ENCODE results near the gene SNED1. TPM values are rescaled to one million over a fixed set of nuclear protein-coding genes. Genes with fewer than 3 reads are reported as not detected.

The SNED1 gene
- total RNA-seq, 1 donor from 2014 or later: 22.3 TPM

DNA sequence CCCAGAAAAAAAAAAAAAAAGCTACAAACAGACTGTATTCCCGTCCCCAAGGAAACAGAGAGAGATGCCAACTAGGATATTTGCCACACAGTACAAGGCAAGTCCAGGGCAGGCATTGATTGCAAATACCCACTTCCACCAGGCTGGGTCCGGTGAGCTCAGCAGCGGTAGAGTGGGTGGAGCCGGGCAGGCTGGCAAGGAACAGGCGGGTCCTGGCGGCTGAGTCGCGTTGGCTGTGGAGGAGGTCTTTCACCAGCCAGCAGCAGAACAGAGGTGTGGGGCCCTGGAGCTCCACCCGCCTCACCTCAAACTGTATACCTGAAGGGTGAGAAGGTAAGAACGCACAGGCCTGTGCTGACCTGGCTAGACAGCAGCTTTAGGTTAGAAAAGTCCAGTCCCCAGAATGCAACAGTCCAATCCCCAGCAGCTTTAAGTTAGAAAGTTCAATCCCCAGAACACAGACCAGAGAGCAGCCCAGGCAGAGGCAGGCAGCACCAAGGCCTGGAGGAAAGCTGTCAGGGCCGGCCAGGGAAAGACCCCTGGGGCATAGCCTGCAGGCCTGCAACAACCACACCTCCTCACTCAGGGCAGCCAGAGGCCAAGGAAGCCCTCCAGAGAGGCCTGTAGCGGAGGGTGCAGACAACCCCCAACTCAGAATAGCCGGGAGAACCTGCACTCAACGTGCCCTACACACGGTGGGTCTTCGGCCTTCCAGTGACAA lies 125.6 kb downstream of the SNED1 start:
- intact Hi-C loops (cut with micrococcal nuclease): no loop called here

DNA sequence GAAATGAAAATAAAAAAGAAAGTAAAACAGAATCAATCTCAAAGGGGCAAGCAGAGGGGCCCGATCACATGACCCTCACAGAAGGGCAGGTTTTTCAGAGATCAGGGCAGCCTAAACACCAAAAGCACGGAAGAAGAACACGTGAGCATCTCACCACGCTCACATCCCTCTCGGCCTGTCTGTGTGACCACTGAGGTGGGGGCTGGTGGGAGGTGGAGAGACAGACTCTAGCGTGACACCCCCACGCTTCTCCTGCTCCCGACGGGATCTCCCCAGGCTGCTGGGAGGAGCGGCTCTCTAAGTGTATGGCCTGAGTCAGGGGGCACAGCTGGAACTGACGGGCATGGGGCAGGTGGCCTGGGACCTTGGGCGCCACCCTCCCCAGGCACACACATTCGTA lies 127.2 kb downstream of the SNED1 start:
- intact Hi-C loops (cut with micrococcal nuclease): no loop called here

DNA sequence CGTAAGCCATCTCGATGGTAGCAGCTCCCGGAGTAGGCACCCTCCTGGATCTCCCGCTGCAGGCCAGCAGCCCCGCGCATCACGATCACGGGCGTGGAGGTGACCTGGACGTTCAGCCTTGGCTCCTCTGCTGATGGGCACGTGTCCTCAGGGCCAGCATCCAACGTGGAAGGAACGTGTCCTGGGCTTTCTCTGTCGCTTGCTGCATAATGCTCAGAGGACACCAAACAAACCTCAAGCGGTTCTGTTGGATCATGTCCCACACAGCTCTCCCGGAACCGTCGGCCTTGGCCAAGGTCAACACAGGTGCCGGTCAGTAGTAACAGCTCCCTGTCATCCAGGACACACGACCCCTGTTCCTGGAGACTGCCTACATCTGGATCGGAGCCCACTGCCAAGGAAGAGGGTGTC lies 127.8 kb downstream of the SNED1 start:
- intact Hi-C loops (cut with micrococcal nuclease): no loop called here

DNA sequence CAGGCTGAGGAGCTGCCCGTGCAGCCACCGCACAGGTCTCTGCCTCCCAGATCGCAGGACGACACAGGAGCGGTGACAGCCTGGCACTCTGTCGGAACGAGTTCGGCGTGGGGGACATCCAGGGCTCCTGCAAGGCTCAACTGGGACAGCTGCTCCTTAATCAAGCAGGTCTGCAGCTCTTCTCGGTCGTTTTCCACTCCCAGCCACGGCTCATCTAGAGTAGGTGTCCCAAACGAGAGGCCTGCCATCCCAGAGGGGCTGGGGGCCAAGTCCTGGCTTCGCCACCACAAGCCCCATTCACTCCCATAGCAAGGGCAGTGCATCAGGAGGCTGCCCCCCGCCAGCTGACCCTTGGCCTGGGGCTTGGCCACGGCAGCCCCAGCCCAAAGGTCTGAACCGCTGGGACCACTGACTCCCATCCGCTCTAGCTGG lies 128.4 kb downstream of the SNED1 start:
- intact Hi-C loops (cut with micrococcal nuclease): loop anchor here (1.0 kb wide), 4 partner anchors 17 to 48 kb away; partner anchors contain the start of genes MTERF4 and PPP1R7

DNA sequence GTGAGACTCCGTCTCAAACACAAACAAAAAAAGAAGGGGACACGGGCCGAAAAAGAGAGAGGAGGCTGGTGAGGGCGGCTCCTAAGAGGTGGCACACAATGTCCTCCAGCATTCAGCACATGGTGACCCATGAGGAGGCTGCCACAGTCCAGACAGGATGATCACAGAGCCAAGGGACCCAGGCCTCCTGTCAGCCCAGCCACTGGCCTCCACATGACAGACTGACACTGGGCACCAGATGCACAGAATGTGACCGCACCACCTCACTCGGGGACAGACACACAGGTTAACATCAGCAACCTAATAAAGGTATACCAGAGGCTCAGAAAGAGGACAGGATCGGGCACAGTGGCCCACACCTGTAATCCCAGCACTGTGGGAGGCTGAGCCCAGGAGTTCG lies 129.8 kb downstream of the SNED1 start:
- intact Hi-C loops (cut with micrococcal nuclease): no loop called here

DNA sequence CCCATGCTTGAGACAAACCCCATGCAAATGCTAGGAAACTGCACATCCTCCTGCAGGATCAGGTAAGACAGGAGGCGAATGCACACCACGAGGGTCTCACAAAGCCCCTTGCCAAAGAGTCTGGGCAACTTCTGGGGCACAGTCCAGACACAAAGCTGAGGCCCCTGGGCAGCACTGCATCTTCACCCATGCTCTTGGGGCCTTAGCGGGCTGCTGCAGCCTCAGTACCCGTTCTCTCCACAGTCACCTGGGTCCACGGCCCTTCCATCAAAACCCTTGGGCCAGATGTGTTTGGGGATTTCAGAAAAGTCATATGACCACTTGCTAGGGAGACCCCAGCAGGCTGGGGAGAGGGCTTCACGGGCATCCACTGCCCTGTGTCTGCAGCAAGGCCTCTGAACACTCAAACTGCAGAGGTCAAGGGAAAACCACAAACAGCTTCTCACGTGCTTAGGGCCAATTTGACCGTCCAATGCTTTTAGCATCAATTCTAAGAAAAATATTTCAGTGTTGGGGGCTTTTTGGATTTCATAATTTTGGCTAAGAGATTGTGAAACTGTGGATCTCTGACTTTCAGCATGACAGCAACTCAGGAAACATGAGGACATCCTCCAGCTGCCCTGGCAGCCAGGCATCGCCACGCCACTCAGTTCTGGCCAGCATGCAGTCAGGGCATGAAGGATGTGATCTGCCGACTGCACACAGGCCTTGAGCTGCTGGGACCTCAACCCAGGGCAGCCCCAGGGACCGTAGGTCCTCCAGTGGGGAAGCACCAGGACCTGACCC lies 130.9 kb downstream of the SNED1 start:
- intact Hi-C loops (cut with micrococcal nuclease): no loop called here

DNA sequence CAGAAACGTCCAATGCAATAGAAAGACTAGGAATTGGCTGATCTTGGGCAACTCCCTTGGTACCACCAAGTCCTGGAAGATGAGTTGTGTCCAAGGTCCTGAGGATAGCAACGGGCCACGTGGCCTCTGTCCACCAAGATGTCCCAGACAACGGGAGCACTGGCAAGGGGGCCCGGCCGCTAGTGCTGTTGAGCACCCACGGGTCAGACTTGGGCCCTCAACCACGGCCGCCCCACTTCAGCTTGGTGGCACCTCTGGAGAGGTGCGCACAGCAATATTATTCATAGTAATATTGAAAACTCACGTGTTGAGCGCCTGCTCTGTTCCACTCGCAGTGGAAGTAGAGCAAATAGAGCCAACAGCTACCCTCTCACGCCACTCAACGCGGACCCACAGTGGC lies 131.9 kb downstream of the SNED1 start:
- intact Hi-C loops (cut with micrococcal nuclease): no loop called here

DNA sequence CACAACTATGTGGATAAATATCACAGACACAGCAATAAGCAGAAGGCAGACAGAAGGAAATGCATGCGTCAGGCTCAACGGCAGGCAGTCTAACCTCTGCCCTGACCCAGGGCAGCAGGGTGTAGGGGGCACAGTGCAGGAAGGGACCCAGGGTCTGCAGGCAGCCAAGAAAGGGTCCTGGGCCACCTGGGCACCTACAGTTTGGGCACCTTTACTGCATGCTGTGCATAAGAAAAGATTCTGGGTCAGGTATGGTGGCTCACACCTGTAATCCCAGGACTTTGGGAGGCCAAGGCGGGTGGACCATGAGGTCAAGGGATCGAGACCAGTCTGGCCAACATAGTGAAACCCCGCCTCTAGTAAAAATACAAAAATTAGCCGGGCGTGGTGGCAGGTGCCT lies 133.1 kb downstream of the SNED1 start:
- intact Hi-C loops (cut with micrococcal nuclease): no loop called here

DNA sequence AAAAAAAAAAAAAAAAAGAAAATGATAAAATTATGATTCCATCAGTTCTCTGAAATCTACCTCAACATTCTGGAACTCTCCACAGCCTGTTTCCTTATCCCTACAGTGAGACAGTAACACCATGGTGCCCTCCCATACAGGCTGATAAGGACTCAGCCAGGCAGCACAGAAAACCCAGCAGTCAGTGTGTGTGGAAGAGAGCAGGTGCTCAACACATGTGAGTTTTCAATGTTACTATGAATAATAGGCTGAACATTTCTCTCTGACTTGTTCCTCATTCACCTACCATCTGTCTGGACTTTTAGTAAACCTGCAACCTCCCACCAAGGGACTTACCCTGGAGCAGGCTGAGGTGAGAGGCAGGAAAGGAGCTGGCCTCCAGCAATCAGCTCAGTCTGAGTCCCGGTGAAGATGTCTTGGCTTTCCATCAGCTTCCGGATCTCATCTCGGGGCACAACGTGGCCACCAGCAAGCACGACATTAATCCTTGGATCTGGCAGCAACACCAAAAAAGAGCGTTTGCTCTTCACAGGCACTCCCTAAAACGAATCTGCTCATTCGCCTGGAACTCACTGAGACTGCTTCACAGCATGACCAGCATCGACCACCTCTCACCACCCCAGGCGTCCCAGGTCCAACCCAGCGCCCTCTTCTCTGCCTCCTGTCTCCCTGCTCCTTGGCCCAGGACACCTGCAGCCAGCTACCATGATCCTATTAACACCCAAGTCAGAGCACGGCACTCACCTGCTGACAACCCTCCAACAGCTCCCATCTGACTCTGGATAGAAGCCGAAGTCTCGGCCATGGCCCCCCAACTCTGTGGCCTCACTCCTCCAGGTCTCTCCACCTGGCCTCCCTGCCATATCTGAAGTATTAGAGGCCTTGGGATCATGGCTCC lies 134.4 kb downstream of the SNED1 start:
- intact Hi-C loops (cut with micrococcal nuclease): no loop called here

DNA sequence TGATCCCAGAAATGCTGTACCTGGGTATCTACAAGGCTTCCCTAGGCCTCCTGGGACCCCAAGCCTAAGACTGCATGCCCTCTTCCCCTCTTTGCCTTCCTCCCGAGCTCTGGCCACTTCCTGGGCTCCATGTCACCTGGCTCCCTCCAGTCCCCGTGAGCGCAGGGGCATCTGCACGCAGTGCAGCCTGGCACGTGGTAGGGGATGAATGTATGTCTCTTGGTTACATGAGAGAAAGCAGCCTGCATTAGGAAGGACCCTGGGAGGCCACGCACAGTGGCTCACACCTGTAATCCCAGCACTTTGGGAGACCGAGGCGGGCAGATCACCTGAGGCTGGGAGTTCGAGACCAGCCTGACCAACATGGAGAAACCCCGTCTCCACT lies 135.0 kb downstream of the SNED1 start:
- intact Hi-C loops (cut with micrococcal nuclease): no loop called here

DNA sequence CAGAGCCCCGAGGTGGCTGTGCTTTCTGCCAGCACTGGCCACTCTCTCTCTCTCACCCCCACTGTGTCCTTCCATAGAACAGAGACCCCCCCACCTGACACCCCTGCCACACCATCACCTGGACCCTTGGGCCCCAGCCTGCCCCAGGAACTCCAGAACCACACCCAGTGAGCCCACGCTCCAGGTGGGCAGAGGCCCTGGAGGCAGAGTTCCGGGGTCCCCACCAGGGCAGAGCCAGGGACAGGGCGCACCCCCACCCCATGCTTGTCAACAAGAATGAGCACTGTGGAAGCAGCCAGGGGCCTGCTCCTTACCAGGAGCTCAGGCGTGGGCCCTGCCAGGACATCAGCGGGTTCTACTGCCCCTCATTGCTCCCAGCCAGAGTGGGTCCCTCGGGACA lies 136.3 kb downstream of the SNED1 start:
- intact Hi-C loops (cut with micrococcal nuclease): no loop called here

DNA sequence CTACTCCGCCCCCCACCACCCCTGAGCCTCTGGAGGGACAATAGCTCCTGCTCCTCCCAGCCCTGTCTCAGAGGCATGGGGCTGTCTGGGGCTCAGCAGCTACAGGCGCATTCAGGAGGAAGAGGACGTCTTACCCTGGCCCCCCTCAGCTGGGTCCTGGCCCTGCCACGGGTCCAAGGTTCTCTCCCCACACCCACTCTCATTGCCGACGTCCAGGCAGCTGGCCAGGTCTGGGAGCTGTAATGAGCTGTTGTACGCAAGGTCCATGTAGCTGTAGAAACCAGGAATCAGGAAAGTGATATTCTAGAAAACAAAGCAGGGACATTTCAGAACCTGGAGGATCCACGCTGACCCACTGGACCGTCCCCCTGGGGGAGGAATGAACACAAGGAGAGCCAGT lies 137.3 kb downstream of the SNED1 start:
- intact Hi-C loops (cut with micrococcal nuclease): no loop called here

DNA sequence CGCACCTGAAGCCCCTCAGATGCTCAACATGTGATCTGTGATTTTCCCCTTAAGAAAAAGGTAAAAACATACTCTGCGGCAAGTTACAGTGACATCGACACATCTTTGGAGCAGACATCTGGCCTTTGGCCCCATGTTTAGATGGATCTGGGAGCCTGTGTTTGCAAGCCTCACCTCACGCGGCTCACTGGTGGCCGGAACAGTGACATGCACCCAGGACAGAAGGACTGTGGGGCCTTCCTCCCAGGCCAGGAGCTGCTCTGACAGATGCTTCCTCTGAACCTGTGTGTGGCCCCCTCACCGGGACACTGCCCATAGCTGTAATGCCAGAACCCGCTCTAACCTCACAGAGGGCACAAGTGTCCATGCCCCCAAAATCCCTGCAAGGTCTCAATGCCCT lies 137.8 kb downstream of the SNED1 start:
- intact Hi-C loops (cut with micrococcal nuclease): no loop called here

DNA sequence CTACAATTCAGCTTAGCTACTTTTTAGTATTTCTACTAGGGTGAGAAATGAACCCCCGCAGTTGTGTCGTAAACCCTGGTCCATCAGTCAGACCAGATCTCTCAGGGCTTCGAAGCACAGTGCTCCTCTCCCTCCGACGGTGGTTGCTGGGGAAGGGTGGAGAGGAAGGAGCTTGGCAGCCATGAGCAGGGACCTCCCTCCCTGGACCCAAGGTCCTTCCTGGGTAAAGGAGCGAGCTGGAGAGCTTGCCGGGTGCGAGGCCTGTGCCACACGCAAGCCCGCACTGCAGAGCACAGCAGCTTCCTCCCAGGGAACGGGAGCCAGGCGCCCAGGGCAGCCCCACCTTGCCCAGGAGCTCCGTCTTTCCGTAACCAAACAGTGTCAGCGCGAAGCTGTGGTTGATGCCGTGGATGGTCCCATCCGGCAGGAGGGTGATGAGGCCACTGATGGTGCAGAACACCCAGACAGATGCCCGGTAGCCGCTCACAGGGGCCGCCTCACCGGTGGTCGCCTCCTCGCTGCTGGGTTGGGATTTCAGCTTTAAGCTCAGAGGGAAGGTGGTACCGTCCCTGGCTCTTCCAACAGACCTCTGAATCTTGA lies 138.3 kb downstream of the SNED1 start:
- intact Hi-C loops (cut with micrococcal nuclease): no loop called here

DNA sequence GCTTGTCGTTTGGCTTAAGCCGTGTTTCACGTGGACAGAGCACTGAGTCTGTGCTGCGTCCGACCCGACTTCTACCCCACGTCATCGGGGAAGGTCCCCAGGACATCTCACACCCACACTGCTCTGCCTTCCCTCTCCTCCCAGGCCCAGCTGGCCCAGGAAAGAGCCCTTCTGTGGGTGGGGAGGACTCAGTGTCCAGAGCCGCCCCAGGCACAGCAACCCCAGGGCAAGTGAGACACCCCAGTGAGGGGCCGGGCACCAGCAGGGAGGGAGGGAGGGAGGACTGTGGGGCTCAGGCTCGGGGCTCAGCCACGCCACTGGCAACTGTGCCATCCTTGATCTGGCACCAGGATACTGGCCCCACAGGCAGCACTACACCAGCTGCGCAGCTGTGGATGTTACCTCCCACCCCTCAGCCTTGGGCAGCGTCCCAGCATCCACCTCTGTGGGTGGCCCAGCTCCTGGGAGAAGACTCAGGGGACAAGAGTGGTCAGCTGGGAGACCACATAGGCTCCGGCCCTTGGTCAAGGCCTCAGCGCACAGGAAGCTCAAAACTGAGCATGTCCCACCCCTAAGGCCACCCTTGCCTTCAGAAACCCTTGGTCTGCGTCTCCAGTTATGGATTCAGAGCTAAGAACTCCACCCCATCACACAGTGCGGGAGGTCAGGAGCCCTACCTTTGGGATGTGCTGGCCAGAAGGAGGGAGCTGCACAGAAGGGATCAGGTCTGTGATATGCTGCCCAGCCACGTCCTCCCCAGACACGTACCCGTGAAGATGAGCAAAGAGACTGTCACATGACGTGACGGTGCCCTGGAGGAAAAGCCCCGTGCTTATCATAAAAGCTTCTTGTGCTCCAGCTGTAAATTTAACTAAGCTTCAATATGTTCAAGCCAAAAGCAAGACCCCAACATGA lies 139.1 kb downstream of the SNED1 start:
- intact Hi-C loops (cut with micrococcal nuclease): no loop called here

DNA sequence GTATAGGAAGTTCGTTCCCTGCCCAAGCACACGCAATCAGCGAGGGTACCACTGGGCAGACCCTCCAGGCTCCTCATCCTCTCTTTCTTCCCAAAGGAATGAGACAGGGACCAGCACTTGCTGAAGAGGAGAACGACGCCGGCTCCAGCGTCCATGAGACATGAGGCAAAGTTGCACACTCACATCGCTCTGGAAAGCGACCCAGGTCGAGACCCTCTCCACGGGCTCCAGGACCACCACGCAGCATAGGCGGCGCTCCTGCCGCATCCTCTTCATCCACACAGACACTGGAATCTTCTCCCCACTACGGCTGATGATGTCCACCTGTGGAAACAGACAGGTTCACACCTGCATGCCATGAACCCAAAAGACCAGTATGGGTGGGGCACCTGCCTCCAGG lies 140.1 kb downstream of the SNED1 start:
- intact Hi-C loops (cut with micrococcal nuclease): no loop called here

DNA sequence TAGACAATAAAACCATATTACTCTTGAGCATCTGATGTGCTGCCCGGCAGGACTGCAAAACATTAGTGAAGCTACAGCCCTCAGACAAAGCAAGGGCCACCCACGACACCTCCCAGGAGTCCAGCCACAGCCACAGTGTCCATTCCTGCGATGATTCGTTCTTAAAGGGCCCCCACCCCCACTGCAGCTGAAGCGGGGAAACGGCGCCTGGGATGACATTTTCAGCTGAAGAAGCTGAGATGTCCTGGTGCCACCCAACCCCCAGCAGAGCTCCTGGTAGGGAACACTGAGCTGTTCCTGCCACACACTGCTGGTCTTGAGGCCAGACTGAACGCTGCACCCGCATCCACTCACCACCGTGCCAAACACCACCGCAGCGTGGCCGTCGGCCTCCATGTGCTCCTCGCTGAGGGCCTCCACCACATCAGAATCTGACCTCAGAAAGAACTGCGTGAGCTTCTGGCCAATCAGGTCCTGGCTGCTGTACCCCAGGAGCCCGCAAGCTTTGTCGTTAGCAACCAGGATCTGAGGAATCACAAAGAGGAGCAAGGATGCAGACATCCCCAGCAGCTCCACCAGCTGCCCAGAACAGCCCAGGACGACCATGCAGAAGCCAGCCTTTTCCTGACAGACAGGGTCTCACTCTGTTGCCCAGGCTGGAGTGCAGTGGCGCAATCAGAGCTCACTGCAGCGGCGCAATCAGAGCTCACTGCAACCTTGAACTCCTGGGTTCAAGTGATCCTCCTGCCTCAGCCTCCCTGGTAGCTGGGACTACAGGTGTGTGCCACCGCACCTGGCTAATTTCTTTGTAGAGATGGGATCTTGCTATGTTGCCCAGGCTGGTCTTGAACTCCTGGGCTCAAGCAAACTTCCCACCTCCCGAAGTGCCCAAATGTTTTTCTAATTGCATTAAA lies 141.4 kb downstream of the SNED1 start:
- intact Hi-C loops (cut with micrococcal nuclease): no loop called here

DNA sequence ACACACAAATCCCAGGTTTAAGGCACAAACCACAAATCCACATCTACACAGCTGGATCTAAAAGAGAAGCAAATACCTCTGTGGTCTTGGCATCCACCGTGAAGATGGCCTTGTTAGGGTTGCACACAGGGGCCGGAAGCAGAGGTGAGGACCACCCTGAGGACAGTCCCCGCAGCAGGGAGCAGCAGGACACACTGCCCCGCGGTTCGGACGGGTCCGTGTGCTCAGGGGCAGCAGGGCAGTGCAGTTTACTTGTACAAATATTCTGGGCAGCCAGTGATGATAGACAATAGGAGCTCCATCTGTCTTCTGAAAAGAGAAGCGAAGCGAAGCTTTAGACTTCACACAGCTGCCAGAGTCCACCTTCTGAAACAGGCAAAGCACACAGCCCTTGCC lies 142.0 kb downstream of the SNED1 start:
- intact Hi-C loops (cut with micrococcal nuclease): no loop called here

DNA sequence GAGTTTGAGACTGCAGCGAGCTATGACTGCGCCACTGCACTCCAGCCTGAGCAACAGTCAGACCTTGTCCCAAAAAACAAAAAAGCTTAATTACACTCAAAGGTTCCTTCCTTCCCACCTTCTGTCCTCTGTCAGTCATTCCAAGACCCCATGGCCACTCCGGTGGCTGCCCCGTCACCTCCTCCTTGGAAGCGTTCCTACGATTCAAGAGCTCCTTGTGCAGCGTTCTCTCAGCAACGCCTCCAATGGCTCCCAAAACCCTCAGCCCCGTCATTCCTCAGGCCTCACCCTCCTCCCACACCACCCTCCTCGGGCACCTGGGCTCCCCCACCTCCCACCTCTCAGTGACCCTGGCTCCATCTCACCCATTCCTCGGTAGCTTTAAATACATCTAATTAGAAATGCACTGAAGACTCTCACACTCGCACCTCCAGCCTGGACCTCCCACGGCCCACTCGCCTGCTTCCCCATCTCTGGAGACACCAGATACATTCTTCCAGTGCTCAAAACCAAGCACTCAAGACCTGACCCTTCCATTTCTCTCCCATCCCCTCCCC lies 142.9 kb downstream of the SNED1 start:
- intact Hi-C loops (cut with micrococcal nuclease): no loop called here

Measured in T-helper 1 cell treated with Interleukin-12 subunit alpha and Interleukin-12 subunit beta and Interleukin-4 antibody, amounts not matched to agents 30 ng/mL and 1 ng/mL, for 36 hours (primary cell).